ENCODE results near the gene TRPM7.

GRCh38 chr15:50519740-50520425 is 166.7 kb downstream of the TRPM7 start:
- no peak for TF ChIP-seq CTCF (IDR thresholded peaks at IDR 0.05)
- no peak for TF ChIP-seq POLR2A (IDR thresholded peaks at IDR 0.05)
